HG03159 (cell line): ENCODE data around the gene PXDN.
"Not testable (repeated sequence)": the region's sequence is repeated elsewhere in the genome, so short reads cannot be mapped to it uniquely, and the experiment has no call there.

ENCODE experiments used
- ATAC-seq: cut with Tn5 transposase; IDR thresholded peaks from one replicate; pipeline ENCODE4 v1.9.1; 2021; ENCODE audit warnings: mild to moderate bottlenecking, moderate library complexity; ENCODE audit not compliant: unreplicated experiment

Gene PXDN

GRCh38 chr2:1634681-1635341 is 109.5 kb downstream of the PXDN start:
- ATAC-seq = no peak

DNA sequence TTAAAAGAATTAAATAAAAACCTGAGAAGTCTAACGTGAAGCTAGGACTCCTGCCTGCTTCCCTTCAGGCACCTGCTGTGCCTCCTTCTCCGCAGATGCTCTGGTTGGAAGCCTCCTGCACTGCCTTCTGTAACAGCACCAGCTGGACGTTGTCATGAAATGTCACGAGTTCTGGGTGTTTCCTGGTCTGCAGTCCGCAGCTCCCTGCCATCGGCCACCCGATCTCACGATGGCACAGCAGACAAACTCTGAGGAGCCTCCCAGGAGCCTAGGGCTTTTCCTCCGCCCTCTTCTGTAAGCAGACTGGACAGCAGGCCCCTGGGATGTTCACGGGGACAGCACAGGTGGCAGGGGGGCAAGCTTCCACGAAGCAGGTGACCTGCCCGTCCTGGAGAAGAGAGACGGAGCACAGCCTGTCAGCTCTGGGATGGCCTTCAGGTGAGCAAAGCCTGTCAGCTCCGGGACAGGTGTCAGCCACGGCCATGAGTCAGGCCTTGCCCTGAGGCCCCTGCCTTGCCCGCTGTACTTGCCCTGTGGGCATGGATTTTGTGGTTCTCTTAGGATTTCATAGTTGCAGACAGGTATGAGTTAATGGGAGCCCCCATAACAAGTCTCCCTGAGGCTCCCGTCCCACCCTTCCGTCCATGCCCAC is 110.3 kb downstream of the PXDN start:
- no peak for ATAC-seq

GRCh38 chr2:1633092-1633671 is 111.1 kb downstream of the PXDN start:
- ATAC-seq = no peak

DNA sequence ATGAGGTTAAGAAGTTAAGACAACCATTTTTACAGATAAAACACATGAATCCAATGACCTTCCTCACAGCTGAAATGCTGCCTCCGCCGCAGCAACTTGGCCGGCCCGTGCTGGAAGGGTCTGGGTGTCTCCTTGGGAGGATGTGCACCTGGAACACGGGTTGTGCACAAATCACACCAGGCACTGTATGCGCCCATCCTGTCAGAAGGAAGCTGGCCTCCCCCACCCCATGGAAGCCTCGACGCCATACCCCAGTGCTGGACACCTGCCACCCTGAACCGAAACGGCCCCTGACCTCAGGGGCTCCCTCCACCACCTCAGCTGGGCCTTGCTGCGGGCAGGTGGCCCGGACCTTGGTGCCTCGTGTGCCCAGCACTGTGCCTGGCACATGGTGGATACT is 111.8 kb downstream of the PXDN start:
- no peak for ATAC-seq

GRCh38 chr2:1632002-1632348 is 112.3 kb downstream of the PXDN start:
- no peak for ATAC-seq

- ATAC-seq = no peak
Measured at GRCh38 chr2:1631292-1632001, 112.9 kb downstream of the PXDN start.

- no peak for ATAC-seq
Measured at GRCh38 chr2:1628893-1629292, 115.4 kb downstream of the PXDN start.

DNA sequence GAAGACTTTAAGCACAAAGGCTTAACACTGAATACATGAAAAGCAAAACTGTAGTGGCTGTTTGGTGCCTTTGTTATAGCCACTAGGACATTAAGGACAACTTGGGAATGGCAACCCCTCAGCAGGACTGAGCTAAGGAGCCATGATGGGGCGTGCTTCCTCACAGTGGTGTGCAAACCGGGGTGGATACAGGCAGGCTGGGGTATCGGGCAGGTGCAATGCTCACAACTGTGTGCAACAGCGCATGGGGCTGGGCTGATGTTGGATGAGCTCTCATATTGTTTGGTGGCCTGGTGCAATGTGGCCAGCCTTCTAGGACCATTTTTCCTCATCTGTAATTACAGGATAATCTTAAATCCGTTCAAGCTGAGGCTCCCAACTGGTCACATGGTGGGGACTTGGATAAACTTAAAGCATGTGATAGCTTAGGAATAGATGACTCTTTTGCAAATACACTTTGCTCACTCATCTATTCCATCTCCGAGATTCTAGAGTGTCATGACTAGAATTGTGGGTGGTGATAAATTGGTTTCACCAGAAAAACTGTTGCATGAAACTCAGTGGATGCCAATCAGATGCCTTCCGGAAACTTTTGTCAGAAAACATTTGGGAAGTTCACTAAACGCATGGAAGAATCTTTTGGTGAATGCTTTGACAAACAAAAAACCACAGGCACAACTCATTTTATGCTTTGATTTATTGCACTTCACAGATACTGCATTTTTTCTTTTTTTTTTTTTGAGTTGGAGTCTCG is 116.5 kb downstream of the PXDN start:
- ATAC-seq = no peak

- ATAC-seq = no peak
Measured at GRCh38 chr2:1626271-1626681, 118.0 kb downstream of the PXDN start.

DNA sequence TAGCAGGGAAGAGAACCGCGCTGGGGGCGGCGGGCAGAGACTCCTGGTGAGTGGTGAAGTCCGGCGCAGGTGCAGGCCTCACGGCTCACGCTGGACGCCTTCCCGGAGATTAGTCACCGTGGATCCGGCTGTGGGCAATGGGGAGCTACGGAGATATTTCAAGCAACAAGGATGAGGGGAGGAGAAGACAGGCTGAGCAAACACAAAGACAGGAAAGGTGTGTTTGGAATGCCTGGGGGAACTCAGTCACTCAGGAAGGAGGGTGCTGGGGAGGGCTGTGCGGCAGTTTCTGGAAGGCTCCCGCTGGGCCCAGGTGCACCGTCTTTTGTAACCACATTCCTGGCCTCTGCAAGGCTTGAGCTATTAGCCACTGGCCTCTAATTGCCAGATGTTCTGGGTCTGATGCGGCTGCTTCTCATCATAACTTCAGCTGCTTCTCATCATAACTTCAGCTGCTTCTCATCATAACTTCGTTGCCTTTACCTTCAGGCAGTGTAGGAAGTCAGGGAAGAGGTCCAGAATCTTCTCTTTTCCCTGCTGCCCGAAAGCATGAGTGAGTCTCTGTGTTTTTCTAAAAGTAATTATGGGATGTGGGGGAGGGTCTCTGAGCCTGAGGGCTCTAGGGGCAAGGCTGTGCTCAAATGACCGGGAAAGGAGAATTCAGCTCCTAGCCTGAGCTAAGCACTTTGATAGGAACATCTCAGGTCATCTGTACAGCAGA is 118.9 kb downstream of the PXDN start:
- no peak for ATAC-seq

DNA sequence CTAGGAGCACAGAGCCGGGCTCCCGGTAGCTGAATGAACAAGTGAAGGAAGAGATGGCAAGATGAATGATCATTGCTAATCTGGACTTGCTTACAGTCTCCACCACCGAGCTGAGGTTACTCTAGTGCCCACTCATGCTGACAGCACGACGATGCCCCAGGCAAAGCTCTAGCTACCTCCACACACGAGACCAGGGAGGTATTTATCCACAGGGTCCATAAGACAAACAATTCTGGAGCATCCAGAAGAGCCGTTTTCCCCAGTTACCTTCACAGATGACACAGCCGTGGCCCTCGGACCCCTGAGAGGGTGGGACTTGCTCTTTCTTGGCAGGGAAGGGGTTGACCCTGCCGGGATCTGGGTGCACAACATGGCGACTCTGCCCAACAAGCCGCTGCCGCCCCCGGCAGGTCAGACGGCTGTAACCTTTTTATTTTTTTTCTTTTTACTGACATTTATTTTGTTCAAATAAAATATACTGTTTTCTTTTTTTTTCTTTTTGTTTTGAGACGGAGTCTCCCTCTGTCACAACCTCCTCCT is 120.3 kb downstream of the PXDN start:
- no peak for ATAC-seq

DNA sequence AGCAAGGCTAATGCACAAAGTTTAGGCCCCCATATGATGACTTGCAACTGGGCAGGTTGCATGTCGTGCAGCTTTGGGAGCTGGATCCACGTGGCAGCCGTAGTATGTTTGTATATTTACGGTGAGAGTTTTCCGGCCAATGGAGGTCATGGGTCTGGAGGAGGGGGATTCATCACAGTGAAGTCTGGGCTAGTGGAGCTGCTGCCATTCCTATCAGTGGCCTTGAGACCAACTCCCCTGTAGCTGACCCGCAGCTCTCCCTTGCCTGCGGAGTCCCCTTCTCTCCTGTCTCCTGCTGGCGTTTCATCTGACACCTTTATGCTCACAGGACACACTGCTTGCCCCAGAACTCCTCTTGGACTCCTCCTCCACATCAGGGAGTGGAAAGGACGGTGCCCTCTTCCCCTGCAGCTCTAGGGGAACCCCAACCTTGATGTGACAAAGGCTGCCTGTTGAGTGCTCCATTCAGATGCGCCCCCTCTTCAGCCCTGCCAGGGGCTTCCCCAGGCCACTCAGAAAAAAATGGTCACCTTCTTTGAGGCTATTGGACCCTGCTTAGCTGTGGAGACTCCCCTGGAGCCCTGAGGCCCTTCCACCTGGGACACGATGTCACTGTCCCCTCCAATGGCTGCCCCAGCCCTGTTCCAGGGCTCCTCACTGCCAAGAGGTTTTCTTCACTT is 121.7 kb downstream of the PXDN start:
- no peak for ATAC-seq

GRCh38 chr2:1621976-1622375 is 122.3 kb downstream of the PXDN start:
- not testable (repeated sequence) for ATAC-seq

- no peak for ATAC-seq
Measured at GRCh38 chr2:1621501-1621900, 122.8 kb downstream of the PXDN start.

DNA sequence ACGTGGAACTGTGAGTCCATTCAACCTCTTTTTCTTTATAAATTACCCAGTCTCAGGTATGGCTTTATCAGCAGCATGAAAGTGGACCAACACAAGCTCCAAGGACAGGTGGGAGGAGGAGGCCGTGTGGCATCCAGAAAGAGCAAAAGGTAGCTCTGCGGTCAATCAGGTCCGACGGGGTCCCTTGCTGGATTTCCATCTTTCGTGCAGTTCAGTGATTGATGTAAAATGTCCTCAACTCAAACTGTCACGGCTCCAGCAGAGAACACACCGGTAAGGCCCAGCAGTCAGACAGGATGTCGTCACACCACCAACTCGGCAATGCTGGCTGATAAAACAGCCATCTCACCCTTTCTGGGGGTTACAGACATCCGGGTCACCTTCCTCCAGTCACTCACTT is 123.3 kb downstream of the PXDN start:
- ATAC-seq = no peak

GRCh38 chr2:1620081-1620480 is 124.2 kb downstream of the PXDN start:
- ATAC-seq = no peak

DNA sequence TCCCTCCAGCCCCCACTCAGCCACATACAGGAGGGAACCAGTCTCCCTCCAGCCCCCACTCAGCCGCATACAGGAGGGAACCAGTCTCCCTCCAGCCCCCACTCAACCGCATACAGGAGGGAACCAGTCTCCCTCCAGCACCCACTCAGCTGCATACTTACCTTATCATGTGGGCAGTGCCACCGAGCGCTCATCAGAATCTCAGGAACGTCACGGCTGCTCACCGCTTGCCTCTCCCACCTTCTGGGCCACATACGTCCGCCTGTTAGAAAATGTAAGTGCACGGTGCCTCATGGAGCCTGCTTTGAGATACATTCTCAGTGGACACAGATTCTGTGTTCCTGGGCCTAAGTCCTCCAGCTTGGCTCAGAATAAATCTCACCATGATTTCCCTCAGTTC is 124.8 kb downstream of the PXDN start:
- no peak for ATAC-seq

- no peak for ATAC-seq
Measured at GRCh38 chr2:1618974-1619373, 125.3 kb downstream of the PXDN start.

DNA sequence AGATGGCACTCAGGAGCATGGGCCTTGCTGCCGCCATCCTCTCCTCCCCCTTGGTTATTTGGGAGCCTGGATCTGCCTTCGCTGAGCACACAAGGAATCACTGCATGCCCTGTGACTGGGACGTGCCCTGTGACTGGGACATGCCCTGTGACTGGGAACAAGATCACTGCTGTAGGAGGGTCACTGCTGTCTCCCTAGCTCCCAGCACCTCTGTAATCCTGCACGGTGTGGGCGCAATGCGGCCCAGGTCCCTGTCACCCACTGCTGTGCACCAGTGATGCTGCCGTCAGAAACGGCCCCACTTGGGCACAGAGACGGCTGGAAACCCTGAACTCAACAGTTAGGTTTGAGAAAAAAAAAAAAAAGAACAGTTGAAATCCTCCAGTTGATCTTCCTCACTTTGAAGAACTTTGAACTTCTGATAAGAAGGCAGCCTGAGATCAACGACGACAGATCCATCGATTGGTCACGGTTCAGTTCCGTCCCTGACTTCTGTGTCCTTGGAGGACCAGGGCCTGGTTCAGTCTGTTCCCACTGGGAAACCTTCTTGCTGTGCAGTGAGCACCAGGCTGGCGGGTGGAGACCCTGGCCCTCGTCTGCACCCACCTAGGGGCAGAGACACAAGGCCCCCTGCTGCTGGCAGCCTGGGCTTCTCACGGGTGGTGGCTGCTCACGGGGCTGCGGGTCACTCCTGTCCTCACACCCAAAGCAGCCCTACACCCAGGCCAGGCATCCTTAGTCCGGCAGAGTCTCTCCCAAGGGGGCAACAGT is 125.9 kb downstream of the PXDN start:
- no peak for ATAC-seq
